HepG2 (cell line): ENCODE results near the gene PTK7. TPM values are rescaled to one million over a fixed set of nuclear protein-coding genes. Genes with fewer than 3 reads are reported as not detected.

ENCODE experiments used
- ATAC-seq: fragments of 200-7000 bp; cut with Tn5 transposase; 3 replicates; pipeline ENCODE4 v1.9.1; 2020; ENCODE audit warnings: mild to moderate bottlenecking, moderate library complexity
- BruUV-seq: library from RNA; stranded (reverse); fragments of 400-500 nt; replicated peaks from 2 replicates; lab custom pipeline; 2021; lab: Mats Ljungman, UMichigan
- CTCF ChIA-PET: fragments of 300-600 bp; formaldehyde crosslinking; extraction: SDS; loops from one replicate; lab custom pipeline; 2021; ENCODE audit warnings: low total read pairs, inconsistent platforms, low intra/inter-chr PET ratio; lab: Yijun Ruan, JAX
- POLR2A ChIA-PET: fragments of 350-600 bp; sonication (Branson Sonifier 250); formaldehyde crosslinking; loops from one replicate; lab custom pipeline; 2020; ENCODE audit warnings: antibody characterized with exemption, inconsistent platforms; lab: Yijun Ruan, JAX
- DNase-seq: peaks from one replicate; pipeline ENCODE4 v3.0.0-alpha.2; 2015; ENCODE audit warnings: low spot score
- FAIRE-seq: peaks from 3 replicates; lab custom pipeline; 2011; peaks lifted over from hg19 to GRCh38; lab: Jason Lieb, UNC
- H2AFZ ChIP-seq: one replicate; pipeline ENCODE4 v1.6.1; 2011; ENCODE audit warnings: low read length, inconsistent platforms
- H3K27ac ChIP-seq: fragments of 300-600 bp; 3 replicates; pipeline ENCODE4 v1.8.0; 2011; ENCODE audit warnings: mixed run types, mild to moderate bottlenecking, mixed read lengths, low read length, inconsistent platforms; ENCODE audit not compliant: insufficient read depth; ENCODE audit errors: extremely low read length
- H3K27me3 ChIP-seq, 2 experiments: fragments of 200-600 bp in 1 of 2; 2 replicates in 1 of 2; 3 replicates in 1 of 2; pipeline versions ENCODE4 v1.6.0 to v1.8.0; 2011; ENCODE audit warnings: low read length in 2 of 2, mild to moderate bottlenecking in 2 of 2, moderate library complexity in 2 of 2, inconsistent platforms in 1 of 2; ENCODE audit not compliant: insufficient read depth in 2 of 2, control insufficient read depth in 1 of 2
- H3K36me3 ChIP-seq, 2 experiments: fragments of 200-600 bp in 1 of 2; replicated peaks in 1 of 2; 2 replicates in 1 of 2; 3 replicates in 1 of 2; pipeline versions ENCODE4 v1.5.1 to v1.8.0; 2011; ENCODE audit warnings: low read length in 2 of 2, inconsistent platforms in 1 of 2; ENCODE audit not compliant: insufficient read depth in 2 of 2, control insufficient read depth in 1 of 2
- H3K4me1 ChIP-seq: 2 replicates; pipeline ENCODE4 v1.5.1; 2012; ENCODE audit warnings: low read length, inconsistent platforms; ENCODE audit not compliant: insufficient read depth
- H3K4me2 ChIP-seq: 2 replicates; pipeline ENCODE4 v1.6.0; 2011; ENCODE audit warnings: low read depth, low read length, inconsistent platforms
- H3K4me3 ChIP-seq, 3 experiments: fragments of 200-600 bp in 1 of 3; sonication (generic), shearing (Covaris generic) in 1 of 3; replicated peaks in 1 of 3; 2 replicates each; pipeline ENCODE4 v1.5.1; 2011 to 2016; ENCODE audit warnings: low read length in 3 of 3, inconsistent platforms in 2 of 3, low read depth in 2 of 3, mild to moderate bottlenecking in 2 of 3, control low read depth in 1 of 3, mixed read lengths in 1 of 3; ENCODE audit not compliant: insufficient read depth in 1 of 3
- H3K79me2 ChIP-seq: one replicate; pipeline ENCODE4 v1.6.1; 2011; ENCODE audit warnings: low read length, inconsistent platforms; ENCODE audit not compliant: insufficient read depth
- H3K9ac ChIP-seq: 2 replicates; pipeline ENCODE4 v1.6.0; 2011; ENCODE audit warnings: mild to moderate bottlenecking, low read depth, low read length, inconsistent platforms; ENCODE audit not compliant: insufficient read depth
- H3K9me3 ChIP-seq: 2 replicates; pipeline ENCODE4 v1.5.1; 2012; ENCODE audit warnings: mild to moderate bottlenecking, low read length
- H4K20me1 ChIP-seq: 2 replicates; pipeline ENCODE4 v1.6.0; 2011; ENCODE audit warnings: inconsistent platforms, mild to moderate bottlenecking, low read length, moderate library complexity; ENCODE audit not compliant: insufficient read depth
- BORCS8-MEF2B ChIP-seq: sonication (generic); formaldehyde crosslinking; IDR thresholded peaks from 2 replicates; pipeline ENCODE4 v1.8.0; 2022; ENCODE audit warnings: mild to moderate bottlenecking, missing genetic modification reagents
- BRF2 ChIP-seq: sonication (generic); formaldehyde crosslinking; IDR thresholded peaks from 2 replicates; pipeline ENCODE4 v1.8.1; 2022; ENCODE audit warnings: mild to moderate bottlenecking, missing genetic modification reagents
- CHD2 ChIP-seq: IDR thresholded peaks from 2 replicates; pipeline ENCODE4 v1.6.1; 2011; ENCODE audit warnings: low read depth, low read length, improper control_type of control experiment
- GLI4 ChIP-seq: sonication (generic); formaldehyde crosslinking; IDR thresholded peaks from 2 replicates; pipeline ENCODE4 v1.5.1; 2020; ENCODE audit warnings: missing genetic modification reagents, mild to moderate bottlenecking, moderate library complexity, borderline replicate concordance
- KDM2A ChIP-seq: sonication (generic); formaldehyde crosslinking; IDR thresholded peaks from 2 replicates; pipeline ENCODE4 v1.4.0; 2020; ENCODE audit warnings: low read depth, missing genetic modification reagents, borderline replicate concordance
- MLX ChIP-seq: IDR thresholded peaks from 2 replicates; pipeline ENCODE4 v1.6.1; 2016
- MYPOP ChIP-seq: sonication (generic); formaldehyde crosslinking; IDR thresholded peaks from 2 replicates; pipeline ENCODE4 v1.8.1; 2023; ENCODE audit warnings: mild to moderate bottlenecking, moderate library complexity, missing genetic modification reagents
- NRL ChIP-seq: sonication (generic); formaldehyde crosslinking; IDR thresholded peaks from 2 replicates; pipeline ENCODE4 v1.5.0; 2020; ENCODE audit warnings: missing genetic modification reagents, mild to moderate bottlenecking, moderate library complexity, borderline replicate concordance
- SALL1 ChIP-seq: sonication (generic); formaldehyde crosslinking; IDR thresholded peaks from 2 replicates; pipeline ENCODE4 v1.8.0; 2022; ENCODE audit warnings: mild to moderate bottlenecking, missing genetic modification reagents
- SAP130 ChIP-seq: IDR thresholded peaks from 2 replicates; pipeline ENCODE4 v1.6.1; 2016; ENCODE audit warnings: low read depth
- SMAD9 ChIP-seq: sonication (generic); formaldehyde crosslinking; IDR thresholded peaks from 2 replicates; pipeline ENCODE4 v1.5.1; 2020; ENCODE audit warnings: mild to moderate bottlenecking, missing genetic modification reagents
- SOX13 ChIP-seq, 3 experiments: fragments of 450-650 bp in 1 of 3; sonication (generic) in 1 of 3; formaldehyde crosslinking in 1 of 3; IDR thresholded peaks in 2 of 3; conservative IDR thresholded peaks in 1 of 3; 2 replicates each; pipeline versions ENCODE4 v1.5.0 to v1.6.1; 2016 to 2020; ENCODE audit warnings: antibody characterized with exemption in 1 of 3, mild to moderate bottlenecking in 1 of 3, missing compliant biosample characterization in 1 of 3, missing genetic modification reagents in 1 of 3, moderate library complexity in 1 of 3
- TFDP2 ChIP-seq: sonication (generic); formaldehyde crosslinking; IDR thresholded peaks from 2 replicates; pipeline ENCODE4 v1.4.0; 2020; ENCODE audit warnings: missing genetic modification reagents
- ZFP36L2 ChIP-seq: sonication (generic); formaldehyde crosslinking; IDR thresholded peaks from 2 replicates; pipeline ENCODE4 v1.4.0; 2020; ENCODE audit warnings: missing genetic modification reagents
- ZKSCAN8 ChIP-seq: IDR thresholded peaks from 2 replicates; pipeline ENCODE4 v1.6.1; 2016; ENCODE audit warnings: borderline replicate concordance, missing genetic modification reagents, missing compliant biosample characterization
- ZNF776 ChIP-seq: sonication (generic); formaldehyde crosslinking; IDR thresholded peaks from 2 replicates; pipeline ENCODE4 v1.4.0; 2020; ENCODE audit warnings: mild to moderate bottlenecking, missing genetic modification reagents
- ZNF781 ChIP-seq: sonication (generic); formaldehyde crosslinking; IDR thresholded peaks from 2 replicates; pipeline ENCODE4 v1.5.1; 2020; ENCODE audit warnings: borderline replicate concordance, mild to moderate bottlenecking, missing genetic modification reagents; ENCODE audit errors: not compliant biosample characterization
- WGBS: methylation state at CpG from one replicate; pipeline ENCODE4 v1.1.6; 2017; ENCODE audit warnings: low lambda C conversion rate; 5-methylcytosine and 5-hydroxymethylcytosine counted together
- in situ Hi-C: cut with HindIII; loops from 2 replicates; pipeline ENCODE4 v1.10.0; 2017; ENCODE audit warnings: low pct_unique_long_range_greater_than_20kb; ENCODE audit not compliant: extremely low pct_ligation_motif_present
- intact Hi-C: fragments of 100-400 bp; cut with micrococcal nuclease; formaldehyde crosslinking; loops from one replicate; pipeline ENCODE4 v1.10.0; 2022; ENCODE audit not compliant: unreplicated experiment
- polyA plus RNA-seq, 8 experiments: library from polyadenylated mRNA; depleted of rRNA in 3 of 8; stranded (reverse) in 7 of 8; unstranded in 1 of 8; fragments of >200 nt; fragmentation: Illumina TruSeq in 4 of 8; extraction: Trizol in 4 of 8; gene quantifications; 2 replicates each; pipeline versions ENCODE4 v1.2.1 to v1.2.3, GENCODE V29; 2011 to 2016; ENCODE audit warnings: low read depth in 4 of 8, missing spikeins in 1 of 8, mixed read lengths in 1 of 8; ENCODE audit not compliant: insufficient read depth in 1 of 8
- total RNA-seq, 5 experiments: library from RNA; depleted of rRNA; stranded (reverse); fragments of >200 nt; fragmentation: Illumina TruSeq; extraction: Trizol; gene quantifications; 2 replicates each; pipeline ENCODE4 v1.2.3, GENCODE V29; 2016; ENCODE audit warnings: low read depth in 1 of 5

Gene PTK7
- total and polyA plus RNA-seq, 2 of the 13 experiments (the other 11 are each of a cell fraction or from before 2014, with no cell fraction given), result 98.5 to 99.8 TPM

- TF ChIP-seq TFDP2 (0 out of 2 replicates have a peak, but pooled peaks have one; percentile 12), MYPOP (peak; percentile 8; the same call in 1 of the 2 replicates), GLI4 (CRISPR knock-in tag) (0 out of 2 replicates have a peak, but pooled peaks have one; percentile 1), ZNF776 (CRISPR knock-in tag) (0 out of 2 replicates have a peak, but pooled peaks have one; percentile 19), BORCS8-MEF2B (CRISPR knock-in tag) (no peak)
Observed at GRCh38 chr6:43089467-43089866, 13.4 kb downstream of the PTK7 start (continued).

GRCh38 chr6:43089874-43090558 is 13.9 kb downstream of the PTK7 start:
- Histone ChIP-seq H3K79me2 (peaks cover 81% of the 10 kb centered on the region), H3K27ac (peak overlapping the region; percentile 92), H4K20me1 (no peaks in the 10 kb centered on the region), H3K9me3 (no peaks in the 10 kb centered on the region), H2AFZ (no peak overlapping the region), H3K27me3 (no peaks in the 10 kb centered on the region), H3K36me3 (no peaks in the 10 kb centered on the region), H3K4me2 (peak overlapping the region; percentile 91), H3K4me3 (peak overlapping the region; percentile 57 to 74 (median 57)), H3K4me1 (peaks cover 85% of the 10 kb centered on the region), H3K9ac (peak overlapping the region; percentile 81)
- ATAC-seq (peak; percentile 84), DNase-seq (peak; percentile 95), FAIRE-seq (peak; percentile 46)
- ChIA-PET POLR2A (interaction anchor here (0.7 to 5.5 kb wide), 23 partner anchors 10 to 308 kb away, joined by 3 to 67 read pairs (median 5); partner anchors contain the start of genes BICRAL, CNPY3, CUL7 and KLC4), CTCF (no interaction called here)
- 0% methylated on average over 8 of the region's 8 CpGs for WGBS
- intact Hi-C loops (no loop called here), in situ Hi-C loops (no loop called here)
- no TSS peak for BruUV-seq
- TF ChIP-seq ZNF781 (CRISPR knock-in tag) (peak; percentile 49), KDM2A (peak; percentile 59; the same call in 1 of the 2 replicates), ZFP36L2 (CRISPR knock-in tag) (no peak), NRL (CRISPR knock-in tag) (peak; percentile 45; the same call in 1 of the 2 replicates), SOX13 (IDR thresholded peaks at IDR 0.05) (peak; percentile 73), SOX13 (CRISPR knock-in tag; conservative IDR thresholded peaks at IDR 0.05 in 1 of 2, IDR thresholded peaks at IDR 0.05 in 1 of 2) (peak in 1 of 2 experiments; percentile 84; a peak in 2 of 4 replicates), BRF2 (CRISPR knock-in tag) (no peak; the same call in 1 of the 2 replicates), SAP130 (CRISPR knock-in tag) (peak; percentile 82), CHD2 (no peak), SMAD9 (no peak), SALL1 (CRISPR knock-in tag) (peak; percentile 91), ZKSCAN8 (peak; percentile 62; the same call in 1 of the 2 replicates), MLX (CRISPR knock-in tag) (peak; percentile 36; the same call in 1 of the 2 replicates)
